ENCODE results near the gene MCAT. TPM values are rescaled to one million over a fixed set of nuclear protein-coding genes. Genes with fewer than 3 reads are reported as not detected.

MCAT gene
- total RNA-seq, 1 donor: 21.4 TPM

DNA sequence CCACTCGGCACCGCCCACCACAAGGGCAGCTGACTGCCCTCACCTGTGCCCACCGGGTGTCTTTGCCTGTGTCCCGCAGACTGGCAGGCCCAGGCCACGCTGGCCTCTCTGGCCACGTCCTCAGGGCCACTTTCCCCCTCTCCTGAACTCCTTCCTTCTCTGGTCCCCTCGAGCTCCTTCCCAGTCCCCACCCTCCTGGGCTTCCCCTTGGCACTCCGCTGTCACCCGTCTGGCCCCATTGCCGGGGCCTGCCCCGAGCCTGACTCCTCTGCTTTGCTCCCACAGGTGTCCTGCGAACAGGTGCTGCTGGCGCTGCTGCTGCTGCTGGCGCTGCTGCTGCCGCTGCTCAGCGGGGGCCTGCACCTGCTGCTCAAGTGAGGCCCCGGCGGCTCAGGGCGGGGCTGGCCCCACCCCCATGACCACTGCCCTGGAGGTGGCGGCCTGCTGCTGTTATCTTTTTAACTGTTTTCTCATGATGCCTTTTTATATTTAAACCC lies 14.2 kb downstream of the MCAT start:
- H3K4me2 ChIP-seq (ENCODE audit: insufficient read depth, low read length): no peak overlapping the region
- H3K36me3 ChIP-seq (ENCODE audit: insufficient read depth, low read length): peaks cover 10% of the 10 kb centered on the region
- H3K4me3 ChIP-seq (ENCODE audit: insufficient read depth, low read length): no peak overlapping the region
- no peaks in the 10 kb centered on the region for H4K20me1 ChIP-seq (ENCODE audit: insufficient read depth, low read length)
- H3K27me3 ChIP-seq (ENCODE audit: insufficient read depth, low read length): no peaks in the 10 kb centered on the region
- no peak for TF ChIP-seq CTCF (IDR thresholded peaks at IDR 0.05; ENCODE audit: extremely low read depth, low read depth, low read length)
- no peak overlapping the region for H3K27ac ChIP-seq (ENCODE audit: low read depth, low read length)
- no peaks in the 10 kb centered on the region for H3K79me2 ChIP-seq (ENCODE audit: insufficient read depth, low read length)
- H3K4me1 ChIP-seq (ENCODE audit: insufficient read depth, low read length): peaks cover 9% of the 10 kb centered on the region
- H2AFZ ChIP-seq (ENCODE audit: low read length): no peak overlapping the region
- DNase-seq (ENCODE audit: insufficient read length, low spot score, missing footprints): peak; percentile 52
- no peaks in the 10 kb centered on the region for H3K9me3 ChIP-seq (ENCODE audit: low read depth, low read length)

DNA sequence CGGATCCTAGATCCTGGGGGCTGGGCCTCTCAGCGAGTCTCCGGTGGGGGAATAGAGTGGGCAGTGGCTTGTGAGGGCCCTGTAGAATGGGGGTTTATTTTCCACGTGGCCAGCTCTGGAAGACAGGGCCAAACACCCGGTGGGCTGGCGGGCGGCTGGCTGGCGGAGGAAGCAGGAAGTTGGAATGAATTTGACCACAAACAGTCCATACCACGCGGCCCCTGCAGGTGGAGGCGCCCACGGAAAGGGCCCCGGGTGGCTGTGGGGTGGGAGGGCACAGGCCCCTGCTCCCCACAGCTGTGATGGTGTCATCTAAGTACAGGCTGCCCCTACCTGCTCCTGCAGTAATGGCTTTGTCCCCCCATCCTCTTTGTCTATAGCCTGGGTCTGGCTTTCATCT lies 15.1 kb downstream of the MCAT start:
- Histone ChIP-seq H2AFZ (ENCODE audit: low read length) (no peak overlapping the region), H3K4me1 (ENCODE audit: insufficient read depth, low read length) (peaks cover 9% of the 10 kb centered on the region), H3K27ac (ENCODE audit: low read depth, low read length) (no peak overlapping the region), H3K27me3 (ENCODE audit: insufficient read depth, low read length) (no peaks in the 10 kb centered on the region), H3K9me3 (ENCODE audit: low read depth, low read length) (no peaks in the 10 kb centered on the region), H4K20me1 (ENCODE audit: insufficient read depth, low read length) (no peaks in the 10 kb centered on the region), H3K4me2 (ENCODE audit: insufficient read depth, low read length) (no peak overlapping the region), H3K36me3 (ENCODE audit: insufficient read depth, low read length) (peaks cover 10% of the 10 kb centered on the region), H3K79me2 (ENCODE audit: insufficient read depth, low read length) (no peaks in the 10 kb centered on the region), H3K4me3 (ENCODE audit: insufficient read depth, low read length) (no peak overlapping the region)
- TF ChIP-seq CTCF (IDR thresholded peaks at IDR 0.05; ENCODE audit: extremely low read depth, low read depth, low read length): no peak
- peak; percentile 50 for DNase-seq (ENCODE audit: insufficient read length, low spot score, missing footprints)

GRCh38 chr22:43127166-43127908 lies 15.9 kb downstream of the MCAT start:
- Histone ChIP-seq H3K4me2 (ENCODE audit: insufficient read depth, low read length) (no peak overlapping the region), H3K27ac (ENCODE audit: low read depth, low read length) (no peak overlapping the region)

More at GRCh38 chr22:43127166-43127908, 15.9 kb downstream of the MCAT start:
- Histone ChIP-seq H3K4me1 (ENCODE audit: insufficient read depth, low read length) (peaks cover 9% of the 10 kb centered on the region), H3K27me3 (ENCODE audit: insufficient read depth, low read length) (no peaks in the 10 kb centered on the region), H3K4me3 (ENCODE audit: insufficient read depth, low read length) (no peak overlapping the region), H3K36me3 (ENCODE audit: insufficient read depth, low read length) (peaks cover 4% of the 10 kb centered on the region), H2AFZ (ENCODE audit: low read length) (no peak overlapping the region), H3K9me3 (ENCODE audit: low read depth, low read length) (no peaks in the 10 kb centered on the region), H4K20me1 (ENCODE audit: insufficient read depth, low read length) (no peaks in the 10 kb centered on the region), H3K79me2 (ENCODE audit: insufficient read depth, low read length) (no peaks in the 10 kb centered on the region)
- DNase-seq (ENCODE audit: insufficient read length, low spot score, missing footprints): peak; percentile 65
- TF ChIP-seq CTCF (IDR thresholded peaks at IDR 0.05; ENCODE audit: extremely low read depth, low read depth, low read length): no peak
